ENCODE results near the gene C17orf75. TPM values are rescaled to one million over a fixed set of nuclear protein-coding genes. Genes with fewer than 3 reads are reported as not detected.
A peak's percentile ranks its signal among the peaks of the same experiment; 100 is the strongest.
"Not testable (repeated sequence)": the region's sequence is repeated elsewhere in the genome, so short reads cannot be mapped to it uniquely, and the experiment has no call there.

The C17orf75 gene
- total RNA-seq, 1 donor from 2014 or later: 24.6 TPM

DNA sequence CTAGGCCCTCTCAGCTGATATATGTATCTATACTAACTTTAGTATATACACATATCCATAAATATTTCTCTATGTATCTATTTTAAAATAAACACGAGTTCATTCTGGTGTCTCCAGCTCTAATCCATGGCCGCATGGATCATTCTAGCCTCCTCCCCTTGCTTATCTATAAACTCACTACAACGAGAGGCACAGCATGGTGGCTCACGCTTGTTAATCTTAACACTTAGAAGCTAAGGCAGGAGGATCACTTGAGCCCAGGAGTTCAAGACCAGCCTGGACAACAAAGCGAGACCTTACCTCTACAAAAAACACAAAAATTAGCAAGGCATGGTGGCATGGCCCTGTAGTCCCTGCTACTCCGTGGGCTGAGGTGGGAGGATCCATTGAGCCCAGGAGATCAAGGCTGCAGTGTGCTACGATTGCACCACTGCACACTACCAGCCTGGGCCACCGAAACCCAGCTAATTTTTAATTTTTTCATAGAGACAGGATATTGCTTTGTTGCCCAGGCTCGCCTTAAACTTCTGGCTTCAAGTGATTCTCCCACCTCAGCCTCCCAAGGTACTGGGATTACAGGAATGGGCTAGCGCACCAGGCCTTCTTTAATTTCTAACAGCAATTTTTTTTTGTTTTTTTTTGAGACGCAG is 4.1 kb upstream of the C17orf75 start:
- DNase-seq (ENCODE audit: low spot score): no peak

DNA sequence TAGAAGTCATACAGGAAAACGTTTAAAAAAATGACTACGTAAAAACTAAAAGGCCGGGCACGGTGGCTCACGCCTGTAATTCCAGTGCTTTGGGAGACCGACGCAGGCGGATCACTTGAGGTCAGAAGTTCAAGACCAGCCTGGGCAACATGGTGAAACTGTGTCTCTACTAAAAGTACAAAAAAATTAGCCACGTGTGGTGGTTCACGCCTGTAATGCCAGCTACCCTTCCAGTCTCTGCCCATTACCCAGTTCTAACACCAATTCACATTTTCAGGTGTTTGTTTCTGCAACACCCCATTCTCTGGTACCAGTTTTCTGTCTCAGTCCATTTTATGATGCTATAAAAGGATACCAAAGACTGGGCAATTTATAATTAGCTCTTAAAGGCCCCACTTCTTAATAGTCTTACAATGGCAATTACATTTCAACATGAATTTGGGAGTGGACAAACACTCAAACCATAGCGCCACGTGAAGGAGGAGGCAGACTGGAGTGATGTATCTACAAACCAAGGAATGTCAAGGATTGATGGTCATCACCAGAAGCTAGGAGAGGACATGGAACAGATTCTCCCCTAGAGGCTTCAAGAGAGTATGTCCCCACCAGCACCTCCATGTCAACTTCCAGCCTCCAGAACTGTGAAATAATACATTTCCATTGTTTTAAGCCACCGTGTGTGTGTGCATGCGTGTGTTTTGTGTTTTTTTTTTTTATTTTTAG is 791 bp upstream of the C17orf75 start:
- DNase-seq (ENCODE audit: low spot score): no peak

DNA sequence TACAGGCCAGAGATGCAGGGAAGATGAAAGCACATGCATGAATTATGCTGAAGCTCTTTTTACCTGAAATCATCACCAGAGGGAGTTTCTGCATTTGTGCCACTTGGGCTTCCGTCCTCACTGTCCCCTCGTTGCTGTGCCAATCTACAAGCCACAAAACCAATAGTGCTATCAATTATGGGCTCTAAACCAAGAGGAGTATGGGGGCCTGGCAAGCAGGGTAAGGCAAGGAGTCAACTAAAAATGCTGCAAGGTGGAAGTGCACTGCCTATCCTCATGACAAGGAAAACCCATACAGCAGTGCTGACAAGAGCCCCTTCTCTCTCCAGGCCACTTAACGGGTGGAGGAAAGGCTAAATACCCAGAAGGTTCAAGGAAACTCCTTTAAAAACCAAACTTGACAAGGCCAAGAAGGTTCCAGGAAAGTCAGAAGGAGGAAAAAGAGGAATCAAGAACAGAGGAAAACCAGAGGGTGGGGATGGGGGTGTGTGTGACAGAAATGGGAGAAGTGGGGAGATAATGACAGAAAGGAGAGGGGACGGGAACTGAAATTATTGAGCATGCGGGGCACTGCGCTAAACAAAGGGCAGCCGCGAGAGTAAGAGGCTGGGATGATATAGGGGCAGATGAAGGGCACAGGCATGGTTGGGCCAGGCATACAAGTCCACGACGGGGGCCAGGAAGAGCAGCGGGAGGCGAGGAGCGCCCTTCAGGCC is 674 bp downstream of the C17orf75 start:
- DNase-seq (ENCODE audit: low spot score): no peak

DNA sequence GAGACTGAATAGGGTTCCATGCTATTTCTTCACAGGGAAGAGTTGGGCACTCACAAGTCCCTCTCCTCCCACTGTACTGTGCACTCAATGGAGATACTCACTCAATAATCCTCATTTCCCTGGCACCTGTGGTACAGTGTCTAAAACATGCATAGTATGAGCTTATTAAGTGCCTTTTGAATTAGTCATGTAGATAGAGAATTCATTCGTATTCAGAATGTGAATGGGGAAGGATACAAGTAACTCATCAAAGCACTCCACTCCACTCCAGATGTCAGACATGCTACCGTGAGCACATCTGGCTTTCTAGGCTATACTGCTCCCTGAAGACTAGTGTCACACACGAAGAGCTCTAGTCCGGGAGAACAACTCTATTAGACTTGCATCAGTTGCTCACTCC is 6.3 kb downstream of the C17orf75 start:
- no peak for DNase-seq (ENCODE audit: low spot score)

DNA sequence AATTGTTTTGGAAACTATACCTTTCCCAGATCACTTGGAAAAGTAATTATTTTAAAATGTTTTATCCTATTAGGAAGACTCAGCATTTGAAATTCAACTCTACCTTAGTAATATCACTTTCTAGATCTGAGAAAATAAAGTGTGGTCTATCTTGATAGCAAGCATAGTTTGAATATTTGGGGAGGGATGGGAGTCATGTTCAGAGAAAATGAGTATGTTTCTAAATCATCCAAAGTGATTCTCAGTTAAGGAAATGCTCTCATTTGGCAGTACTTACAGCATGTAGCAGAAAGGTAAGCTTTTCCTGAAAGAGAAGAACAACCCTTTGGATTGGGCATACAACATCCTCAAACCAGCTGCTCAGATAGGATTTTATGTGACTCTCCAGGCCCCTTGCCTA is 6.9 kb downstream of the C17orf75 start:
- DNase-seq (ENCODE audit: low spot score): no peak

DNA sequence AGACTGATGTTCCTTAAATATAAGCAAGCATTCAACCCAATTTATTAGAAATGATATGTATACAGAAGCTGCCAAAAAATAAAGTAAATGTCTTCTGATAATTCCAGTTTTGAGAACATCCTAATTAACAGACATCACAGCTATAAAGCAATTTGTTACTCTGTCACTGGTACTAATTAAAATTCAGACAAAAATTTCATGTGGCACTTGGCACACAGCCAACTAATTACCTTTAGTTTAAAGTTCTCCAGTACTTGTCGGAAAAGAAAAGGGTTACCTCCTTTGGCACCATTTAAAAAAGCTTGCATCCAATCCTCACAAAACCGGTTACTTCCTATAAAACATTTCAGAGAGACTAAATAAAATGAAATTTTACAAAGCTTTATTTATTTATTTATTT is 8.8 kb downstream of the C17orf75 start:
- DNase-seq (ENCODE audit: low spot score): no peak

DNA sequence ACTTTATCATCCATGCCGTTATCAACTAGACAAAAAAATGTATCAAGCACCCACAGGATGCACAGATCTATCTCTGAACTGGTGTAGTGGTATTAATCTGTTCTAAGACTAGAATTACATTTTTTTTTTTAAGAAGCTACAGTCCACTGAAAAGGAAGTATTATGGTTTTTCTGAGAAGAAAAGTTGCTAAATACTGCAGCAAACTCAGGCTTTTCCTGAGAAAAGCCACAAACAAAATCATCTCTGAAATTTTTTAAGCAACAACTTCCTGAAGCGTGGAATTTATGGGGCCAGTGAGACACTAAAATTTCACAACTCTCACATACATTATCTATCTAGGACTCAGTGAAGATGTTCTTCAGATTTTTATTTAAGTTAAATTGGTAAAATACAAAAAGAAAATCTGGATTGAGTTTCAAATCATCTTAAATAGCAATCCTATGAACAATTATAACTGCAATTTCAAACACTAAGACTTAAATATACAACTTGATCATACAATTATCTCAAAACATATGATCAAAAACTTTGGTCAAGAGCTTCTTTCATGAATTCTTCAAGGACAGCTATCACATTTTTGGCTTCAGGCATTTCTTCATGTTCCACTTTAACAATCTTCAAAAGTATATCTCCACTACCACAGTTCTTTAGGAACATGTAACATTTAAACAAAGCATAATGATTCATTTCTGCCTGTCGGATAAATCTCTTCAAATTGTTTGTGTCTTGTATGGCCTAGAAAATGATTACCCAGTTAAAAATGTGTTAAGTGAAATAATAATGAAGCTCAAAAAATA is 10.5 kb downstream of the C17orf75 start:
- DNase-seq (ENCODE audit: low spot score): no peak

DNA sequence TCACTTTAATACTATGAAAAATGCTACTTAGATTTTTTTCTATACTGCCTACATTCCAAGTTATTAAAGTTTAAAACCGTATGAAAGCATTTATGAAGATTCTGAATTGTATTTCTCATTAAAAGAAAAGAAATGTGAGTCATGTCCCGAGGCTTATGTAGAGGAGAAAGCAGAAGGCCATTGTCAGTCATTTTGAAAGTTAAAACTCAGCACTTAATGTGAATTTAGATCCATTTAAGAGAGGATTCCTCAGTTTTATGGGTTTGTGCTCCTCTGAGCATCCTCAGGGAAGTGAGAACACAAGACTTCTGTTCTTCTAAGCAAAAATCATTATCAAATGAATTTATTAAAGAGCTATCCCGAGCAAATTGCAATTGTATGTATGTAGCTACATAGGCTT is 11.8 kb downstream of the C17orf75 start:
- DNase-seq (ENCODE audit: low spot score): no peak

DNA sequence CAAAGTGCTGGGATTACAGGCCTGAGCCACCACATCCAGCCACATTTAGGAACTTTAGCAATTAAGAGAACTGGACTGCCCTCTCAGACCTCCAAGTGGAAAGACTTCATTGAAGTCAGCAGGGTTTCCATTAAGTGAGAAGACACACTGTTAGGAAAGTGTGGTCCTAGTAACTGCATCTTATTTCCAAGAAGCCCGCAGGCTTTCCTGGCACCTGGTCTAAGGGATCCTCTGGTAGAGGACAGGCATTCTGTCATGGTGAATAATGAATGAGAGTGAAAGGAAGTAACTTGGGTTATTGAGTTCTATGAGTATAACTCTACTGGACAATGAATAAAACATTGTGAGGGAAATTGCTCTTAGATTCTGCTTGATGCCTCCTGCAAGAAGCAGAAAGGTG is 14.1 kb downstream of the C17orf75 start:
- DNase-seq (ENCODE audit: low spot score): no peak

DNA sequence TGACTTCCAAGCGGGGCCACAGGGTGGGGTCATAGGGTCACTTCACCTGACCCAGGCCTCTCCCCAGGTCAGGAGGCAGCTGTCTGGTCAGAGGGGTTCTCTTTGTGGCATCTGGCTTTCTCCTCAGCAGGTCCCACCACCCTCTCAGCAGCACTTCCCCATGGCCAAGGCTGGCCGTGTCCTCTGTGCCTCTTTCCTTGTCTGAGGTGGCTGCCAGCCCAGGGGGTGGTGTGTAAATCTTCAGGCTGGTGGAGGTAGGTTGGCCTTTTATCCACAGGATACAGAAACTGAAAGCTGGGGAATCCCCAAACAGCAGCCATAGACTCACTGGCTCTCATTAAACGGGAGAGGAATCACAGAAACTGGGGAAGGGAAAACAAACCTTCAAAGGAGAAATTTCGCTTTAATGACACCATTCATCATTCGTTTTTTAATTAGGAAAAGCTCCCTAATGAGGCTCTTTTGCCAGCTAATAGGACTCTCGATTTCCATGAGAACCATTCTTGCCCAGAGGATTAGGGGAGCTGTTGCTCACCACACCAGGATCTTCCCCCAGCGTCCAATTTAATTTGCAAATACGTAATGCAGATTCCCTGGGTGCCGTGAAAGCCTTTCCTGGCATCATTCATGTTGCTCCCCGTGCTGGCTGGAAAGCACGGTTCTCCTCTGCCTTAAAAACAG is 18.0 kb downstream of the C17orf75 start:
- peak; percentile 61 for DNase-seq (ENCODE audit: low spot score)

DNA sequence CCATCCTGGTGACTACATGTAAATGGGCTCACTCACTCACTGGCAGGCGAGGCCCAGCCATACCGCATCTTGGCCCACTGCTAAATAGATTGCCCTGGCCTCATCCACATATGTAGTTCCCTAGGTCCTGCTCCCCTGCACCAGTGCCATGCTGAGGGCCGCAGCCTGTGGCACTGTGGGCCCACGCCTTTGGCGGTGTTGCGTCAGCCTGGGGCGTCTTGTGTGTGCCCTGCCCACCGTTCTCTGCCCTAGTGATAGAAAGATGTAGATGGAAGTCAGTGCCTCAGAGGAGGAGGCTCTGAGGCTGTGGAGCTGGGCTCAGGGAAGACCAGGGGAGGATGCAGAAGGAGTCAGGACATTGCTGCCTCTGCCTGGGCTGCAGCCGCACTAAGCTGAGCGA is 18.9 kb downstream of the C17orf75 start:
- no peak for DNase-seq (ENCODE audit: low spot score)

DNA sequence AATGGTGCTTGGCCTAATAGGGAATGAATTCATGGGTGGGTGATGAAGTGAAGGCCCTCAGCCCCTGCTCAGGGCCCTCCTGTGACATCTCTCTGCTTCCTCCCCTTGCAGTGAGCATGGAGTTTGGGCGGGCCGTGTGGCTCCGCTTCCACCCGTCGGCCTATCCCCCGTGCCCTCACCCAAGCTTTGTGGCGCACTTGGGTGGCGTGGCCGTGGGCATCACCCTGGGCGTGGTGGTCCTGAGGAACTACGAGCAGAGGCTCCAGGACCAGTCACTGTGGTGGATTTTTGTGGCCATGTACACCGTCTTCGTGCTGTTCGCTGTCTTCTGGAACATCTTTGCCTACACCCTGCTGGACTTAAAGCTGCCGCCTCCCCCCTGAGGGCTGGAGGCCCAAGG is 21.1 kb downstream of the C17orf75 start:
- DNase-seq (ENCODE audit: low spot score): no peak

DNA sequence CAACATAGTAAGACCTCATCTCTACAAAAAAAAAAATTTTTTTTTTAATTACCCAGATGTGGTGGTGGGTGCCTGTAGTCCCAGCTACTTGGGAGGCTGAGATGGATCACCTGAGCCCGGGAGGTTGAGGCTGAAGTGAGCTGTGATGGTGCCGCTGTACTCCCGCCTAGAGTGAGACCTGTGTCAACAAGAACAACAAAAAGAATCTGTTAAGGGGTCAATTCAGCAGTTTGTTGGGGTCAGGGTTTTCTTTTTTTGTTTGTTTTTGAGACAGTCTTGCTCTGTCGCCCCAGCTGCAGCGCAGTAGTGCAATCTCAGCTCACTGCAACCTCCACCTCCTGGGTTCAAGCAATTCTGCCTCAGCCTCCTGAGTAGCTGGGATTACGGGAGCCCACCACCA is 21.9 kb downstream of the C17orf75 start:
- DNase-seq (ENCODE audit: low spot score): not testable (repeated sequence)

DNA sequence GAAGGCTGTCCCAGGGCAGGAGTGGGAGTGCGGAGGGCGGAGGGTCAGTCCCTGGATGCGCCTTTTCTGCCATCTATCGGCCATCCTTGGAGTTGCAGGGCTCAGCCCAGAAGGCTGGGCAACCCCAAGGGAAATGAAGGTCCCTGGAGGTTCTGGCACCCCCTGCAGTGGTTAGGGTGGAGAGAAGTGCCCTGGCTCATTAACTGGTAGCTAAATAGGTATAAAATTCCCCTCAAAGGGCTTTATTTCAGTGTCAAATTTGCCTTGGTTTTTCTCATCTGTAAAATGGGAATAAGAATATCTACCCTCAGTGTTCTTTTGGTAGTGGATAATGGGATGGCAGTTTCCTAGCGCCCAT is 22.4 kb downstream of the C17orf75 start:
- peak; percentile 77 for DNase-seq (ENCODE audit: low spot score)

DNA sequence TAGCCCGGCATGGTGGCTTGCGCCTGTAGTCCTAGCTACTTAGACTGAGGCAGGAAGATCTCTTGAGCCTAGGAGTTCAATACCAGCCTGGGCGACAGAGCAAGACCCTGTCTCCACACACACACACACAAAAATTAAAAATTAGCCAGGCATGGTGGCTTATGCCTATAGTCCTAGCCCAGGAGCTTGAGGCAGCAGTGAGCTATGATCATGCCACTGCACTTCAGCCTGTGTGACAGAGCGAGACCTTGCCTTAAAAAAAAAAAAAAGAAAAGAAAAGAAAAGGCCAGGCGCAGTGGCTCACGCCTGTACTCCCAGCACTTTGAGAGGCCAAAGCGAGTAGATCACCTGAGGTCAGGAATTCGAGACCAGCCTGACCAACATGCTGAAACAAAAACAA is 23.9 kb downstream of the C17orf75 start:
- no peak for DNase-seq (ENCODE audit: low spot score)

DNA sequence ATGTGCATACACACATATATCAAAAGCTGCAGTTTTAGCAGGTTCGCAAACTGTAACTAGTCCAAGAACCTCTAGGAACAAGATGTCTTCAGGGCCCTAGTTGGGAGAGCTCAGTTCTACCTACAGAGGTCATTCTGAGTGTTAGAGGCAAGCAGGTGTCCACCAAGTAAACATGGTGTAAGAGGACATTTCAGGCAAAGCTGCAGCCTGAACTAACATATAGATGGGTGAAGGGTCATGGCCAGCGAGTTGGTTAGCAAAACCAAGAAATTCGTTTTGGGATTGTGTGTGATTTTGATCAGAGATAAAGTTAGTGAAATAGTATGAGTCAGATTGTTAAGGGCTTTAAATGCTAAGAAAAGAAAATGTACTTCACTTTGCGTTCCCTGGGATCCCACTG is 24.6 kb downstream of the C17orf75 start:
- no peak for DNase-seq (ENCODE audit: low spot score)

DNA sequence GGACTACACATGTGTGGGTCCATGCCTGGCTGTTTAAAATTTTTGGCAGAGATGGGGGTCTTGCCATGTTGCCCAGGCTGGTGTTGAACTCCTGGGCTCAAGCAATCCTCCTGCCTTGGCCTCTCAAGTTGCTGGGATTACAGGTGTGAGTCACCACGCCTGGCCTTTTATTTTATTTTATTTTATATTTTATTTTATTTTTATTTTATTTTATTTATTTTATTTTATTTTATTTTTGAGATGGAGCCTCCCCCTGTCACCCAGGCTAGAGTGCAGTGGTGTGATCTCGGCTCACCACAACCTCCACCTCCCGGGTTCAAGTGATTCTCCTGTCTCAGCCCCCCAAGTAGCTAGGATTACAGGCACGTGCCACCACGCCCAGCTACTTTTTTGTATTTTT is 25.3 kb downstream of the C17orf75 start:
- not testable (repeated sequence) for DNase-seq (ENCODE audit: low spot score)

DNA sequence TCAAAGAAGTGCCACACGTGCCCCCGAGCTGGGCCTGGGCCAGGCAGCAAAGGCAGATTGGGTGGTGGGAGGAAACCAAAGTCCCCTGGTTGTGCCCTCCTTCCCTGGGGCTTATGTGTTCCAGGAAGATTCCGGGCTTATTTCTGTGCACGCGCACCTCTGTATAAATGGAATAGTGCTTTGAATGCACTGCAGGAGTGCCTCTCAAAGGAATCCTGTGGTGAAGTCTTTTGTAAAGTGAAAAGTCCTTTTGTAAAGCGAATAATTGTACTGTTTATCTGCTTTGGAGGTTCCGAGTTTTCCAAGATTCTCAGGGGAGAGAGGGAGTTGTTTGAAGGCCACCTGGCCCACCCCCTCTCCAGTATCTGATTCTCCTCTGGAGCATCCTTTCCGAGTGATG is 26.8 kb downstream of the C17orf75 start:
- no peak for DNase-seq (ENCODE audit: low spot score)

DNA sequence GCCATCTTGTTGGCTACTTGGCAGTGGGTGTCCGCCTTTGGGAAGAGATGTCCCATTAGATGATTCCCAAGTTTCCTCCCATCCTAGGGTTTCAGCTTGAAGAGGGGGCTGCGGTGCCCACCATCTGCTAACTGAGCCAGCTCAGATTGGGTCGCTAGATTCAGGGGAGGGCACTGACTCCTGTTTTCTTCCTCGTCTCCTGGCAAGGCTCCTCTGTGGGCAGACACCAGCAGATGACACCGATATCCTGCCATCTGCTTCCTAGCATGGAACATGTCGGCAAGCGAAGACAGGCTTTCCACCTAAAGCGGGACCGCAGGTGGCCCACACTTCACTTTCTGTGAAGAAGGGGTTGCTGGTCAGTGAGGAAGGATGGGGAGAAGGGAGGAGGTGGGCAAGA is 27.3 kb downstream of the C17orf75 start:
- DNase-seq (ENCODE audit: low spot score): no peak

DNA sequence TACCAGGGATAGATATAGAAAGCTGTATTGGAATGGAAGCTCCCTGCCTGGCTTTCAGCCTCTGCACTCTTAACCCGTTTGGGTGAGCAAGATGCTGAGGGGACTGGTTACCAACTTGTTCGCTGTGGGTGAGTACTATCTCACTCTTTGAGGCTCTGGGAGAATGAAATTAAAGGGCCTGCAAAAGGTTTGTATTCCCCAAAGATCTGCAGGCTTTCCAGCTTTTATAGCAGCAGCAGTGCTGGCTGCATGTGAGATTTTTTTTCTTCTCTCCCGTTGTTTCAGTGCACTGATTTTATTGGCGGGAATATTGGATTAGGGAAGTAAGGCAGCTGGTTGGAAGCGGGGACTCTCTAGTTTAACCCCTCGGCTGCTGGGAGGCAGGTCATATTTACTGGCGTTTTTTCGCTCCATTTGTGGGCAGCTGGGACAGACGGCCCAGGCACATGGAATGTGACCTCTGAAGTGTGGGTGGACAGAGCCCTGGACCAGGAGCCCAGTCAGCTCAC is 30.9 kb downstream of the C17orf75 start:
- DNase-seq (ENCODE audit: low spot score): no peak

DNA sequence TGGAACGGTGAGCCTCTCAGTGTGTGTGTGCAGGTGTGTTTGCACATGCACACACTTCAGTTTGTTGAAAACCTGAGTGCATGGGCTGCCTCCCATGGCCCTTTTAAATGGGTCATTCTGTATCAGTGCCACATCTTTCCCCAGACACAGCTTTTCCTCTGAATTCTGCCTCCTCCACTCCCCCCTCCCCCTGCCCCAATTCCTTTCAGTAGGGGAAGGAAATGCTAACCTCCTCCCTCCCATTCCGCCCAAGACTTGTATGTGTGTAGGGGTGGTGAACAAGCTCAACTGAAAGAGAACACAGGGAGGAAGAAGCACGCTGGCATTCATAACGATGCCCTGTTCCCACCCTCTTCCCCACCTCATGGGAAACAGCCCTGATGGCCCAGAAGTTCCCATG is 34.3 kb downstream of the C17orf75 start:
- DNase-seq (ENCODE audit: low spot score): no peak

DNA sequence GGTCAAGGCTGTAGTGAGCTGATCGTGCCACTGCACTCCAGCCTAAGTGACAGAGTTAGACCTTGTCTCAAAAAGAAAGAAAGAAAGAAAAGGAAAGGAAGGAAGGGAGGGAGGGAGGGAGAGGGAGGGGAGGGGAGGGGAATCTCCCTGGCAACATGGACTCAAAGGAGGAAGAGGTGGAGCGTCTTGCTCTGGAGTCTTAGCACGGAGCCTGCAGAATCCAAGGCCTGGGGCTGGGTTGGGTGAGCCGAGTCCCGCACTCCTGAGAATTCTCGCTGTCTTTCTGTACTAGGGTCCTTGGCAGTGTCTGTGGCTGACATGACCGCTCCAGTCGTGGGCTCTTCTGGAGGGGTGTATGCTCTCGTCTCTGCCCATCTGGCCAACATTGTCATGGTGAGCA is 36.9 kb downstream of the C17orf75 start:
- no peak for DNase-seq (ENCODE audit: low spot score)

All from ureter (tissue), 1 donor.